KMS-11 (cell line): Measurements from ENCODE around the gene BMP6.

Experiments
- H2AFZ ChIP-seq: fragments of 200-600 bp; sonication (generic); 2 replicates; pipeline ENCODE4 v1.6.1; 2016; ENCODE audit warnings: antibody characterized with exemption, mixed run types, low read depth
- H3K27ac ChIP-seq: fragments of 200-600 bp; sonication (generic); 2 replicates; pipeline ENCODE4 v1.6.1; 2016; ENCODE audit warnings: mild to moderate bottlenecking, mixed run types
- H3K27me3 ChIP-seq: fragments of 200-600 bp; sonication (generic); 2 replicates; pipeline ENCODE4 v1.6.1; 2017; ENCODE audit warnings: mild to moderate bottlenecking, low read depth, mixed run types, moderate library complexity; ENCODE audit not compliant: insufficient read depth
- H3K36me3 ChIP-seq: fragments of 200-600 bp; sonication (generic); 2 replicates; pipeline ENCODE4 v1.6.1; 2017; ENCODE audit warnings: mild to moderate bottlenecking, mixed run types; ENCODE audit not compliant: insufficient read depth
- H3K4me1 ChIP-seq: fragments of 200-600 bp; sonication (generic); 2 replicates; pipeline ENCODE4 v1.6.1; 2016; ENCODE audit warnings: mild to moderate bottlenecking, low read depth, mixed run types; ENCODE audit not compliant: poor library complexity, severe bottlenecking
- H3K4me2 ChIP-seq: fragments of 200-600 bp; sonication (generic); 2 replicates; pipeline ENCODE4 v1.7.0; 2016; ENCODE audit warnings: mild to moderate bottlenecking, mixed run types
- H3K4me3 ChIP-seq: fragments of 200-600 bp; sonication (generic); IDR thresholded peaks from 2 replicates; pipeline ENCODE4 v1.6.1; 2017; ENCODE audit warnings: low read depth, low read length, mixed read lengths; ENCODE audit not compliant: insufficient read depth
- H3K79me2 ChIP-seq: fragments of 200-600 bp; sonication (generic); 2 replicates; pipeline ENCODE4 v1.6.1; 2016; ENCODE audit warnings: low read depth, mixed run types; ENCODE audit not compliant: insufficient read depth
- H3K9ac ChIP-seq: fragments of 200-600 bp; sonication (generic); 2 replicates; pipeline ENCODE4 v1.6.1; 2016; ENCODE audit warnings: mild to moderate bottlenecking, mixed run types
- H4K20me1 ChIP-seq: fragments of 200-600 bp; sonication (generic); 2 replicates; pipeline ENCODE4 v1.6.1; 2016; ENCODE audit warnings: mild to moderate bottlenecking, mixed run types; ENCODE audit not compliant: insufficient read depth
- TF ChIP-seq, protein P1 (sequence below): fragments of 200-600 bp; sonication (generic); conservative IDR thresholded peaks from 2 replicates; pipeline ENCODE4 v1.6.1; 2017; ENCODE audit warnings: low read depth, mild to moderate bottlenecking, antibody characterized with exemption, low read length, moderate library complexity, mixed read lengths

Gene BMP6

GRCh38 chr6:7781240-7781639 lies 55.3 kb downstream of the BMP6 start:
- Histone ChIP-seq H4K20me1 (no peaks in the 10 kb centered on the region), H3K27me3 (no peaks in the 10 kb centered on the region), H3K4me3 (no peak overlapping the region), H3K4me2 (no peak overlapping the region), H3K4me1 (peaks cover 11% of the 10 kb centered on the region), H2AFZ (no peak overlapping the region), H3K27ac (no peak overlapping the region), H3K9ac (no peak overlapping the region), H3K36me3 (no peaks in the 10 kb centered on the region), H3K79me2 (no peaks in the 10 kb centered on the region; the same call in 1 of the 2 replicates)
- TF ChIP-seq, protein P1, sequence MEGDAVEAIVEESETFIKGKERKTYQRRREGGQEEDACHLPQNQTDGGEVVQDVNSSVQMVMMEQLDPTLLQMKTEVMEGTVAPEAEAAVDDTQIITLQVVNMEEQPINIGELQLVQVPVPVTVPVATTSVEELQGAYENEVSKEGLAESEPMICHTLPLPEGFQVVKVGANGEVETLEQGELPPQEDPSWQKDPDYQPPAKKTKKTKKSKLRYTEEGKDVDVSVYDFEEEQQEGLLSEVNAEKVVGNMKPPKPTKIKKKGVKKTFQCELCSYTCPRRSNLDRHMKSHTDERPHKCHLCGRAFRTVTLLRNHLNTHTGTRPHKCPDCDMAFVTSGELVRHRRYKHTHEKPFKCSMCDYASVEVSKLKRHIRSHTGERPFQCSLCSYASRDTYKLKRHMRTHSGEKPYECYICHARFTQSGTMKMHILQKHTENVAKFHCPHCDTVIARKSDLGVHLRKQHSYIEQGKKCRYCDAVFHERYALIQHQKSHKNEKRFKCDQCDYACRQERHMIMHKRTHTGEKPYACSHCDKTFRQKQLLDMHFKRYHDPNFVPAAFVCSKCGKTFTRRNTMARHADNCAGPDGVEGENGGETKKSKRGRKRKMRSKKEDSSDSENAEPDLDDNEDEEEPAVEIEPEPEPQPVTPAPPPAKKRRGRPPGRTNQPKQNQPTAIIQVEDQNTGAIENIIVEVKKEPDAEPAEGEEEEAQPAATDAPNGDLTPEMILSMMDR = no peak

DNA sequence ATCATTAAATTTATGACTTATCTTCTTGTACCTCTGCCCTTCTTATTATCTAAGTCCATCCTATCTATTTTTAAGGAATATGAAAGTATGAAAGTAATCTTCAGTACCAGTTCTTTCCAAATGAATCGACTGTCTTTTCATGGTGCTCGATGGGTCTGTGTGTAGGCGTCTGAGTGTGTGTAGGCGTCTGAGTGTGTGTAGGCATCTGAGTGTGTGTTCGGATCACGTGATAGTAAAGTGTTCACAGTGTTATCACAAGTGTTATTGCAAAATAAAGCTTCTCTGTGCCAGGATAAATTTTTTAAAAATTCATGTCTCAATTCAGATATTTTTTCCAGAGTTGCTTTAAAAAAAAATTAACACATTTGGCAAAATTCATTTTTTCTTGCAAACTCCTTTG lies 58.3 kb downstream of the BMP6 start:
- Histone ChIP-seq H3K9ac (no peak overlapping the region), H3K4me3 (no peak overlapping the region), H3K27ac (no peak overlapping the region)

DNA sequence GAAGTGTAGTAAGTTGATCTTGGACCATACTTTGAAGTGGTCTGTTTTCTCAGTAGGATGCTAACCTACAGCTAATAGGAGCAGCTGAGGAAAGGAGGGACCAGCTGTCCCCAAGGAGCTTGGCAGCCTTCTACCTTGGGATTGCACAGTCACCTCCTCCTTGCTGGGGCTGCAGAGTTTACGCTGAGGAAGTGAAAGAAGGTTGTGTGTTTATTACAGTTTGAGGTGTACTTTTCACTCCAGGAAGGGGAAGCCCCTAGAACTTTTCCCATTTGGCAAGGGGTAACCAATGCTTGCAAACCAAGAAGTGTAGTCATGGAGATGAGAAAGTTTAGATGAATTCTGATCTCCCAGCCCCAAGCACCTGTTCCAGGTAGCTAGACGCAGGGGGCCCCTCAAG lies 58.8 kb downstream of the BMP6 start:
- TF ChIP-seq, protein P1 = no peak
- Histone ChIP-seq H3K9ac (no peak overlapping the region), H3K27me3 (no peaks in the 10 kb centered on the region), H3K4me1 (peaks cover 11% of the 10 kb centered on the region), H4K20me1 (no peaks in the 10 kb centered on the region), H3K79me2 (peaks cover 8% of the 10 kb centered on the region; the same call in 1 of the 2 replicates), H3K4me2 (no peak overlapping the region), H2AFZ (no peak overlapping the region), H3K27ac (no peak overlapping the region), H3K36me3 (no peaks in the 10 kb centered on the region), H3K4me3 (no peak overlapping the region)

More for the DNA sequence above, 58.3 kb downstream of the BMP6 start:
- Histone ChIP-seq H3K79me2 (peaks cover 8% of the 10 kb centered on the region; the same call in 1 of the 2 replicates), H3K4me2 (no peak overlapping the region), H3K4me1 (peaks cover 11% of the 10 kb centered on the region), H3K27me3 (no peaks in the 10 kb centered on the region), H3K36me3 (no peaks in the 10 kb centered on the region), H4K20me1 (no peaks in the 10 kb centered on the region), H2AFZ (no peak overlapping the region)
- TF ChIP-seq, protein P1 = no peak

DNA sequence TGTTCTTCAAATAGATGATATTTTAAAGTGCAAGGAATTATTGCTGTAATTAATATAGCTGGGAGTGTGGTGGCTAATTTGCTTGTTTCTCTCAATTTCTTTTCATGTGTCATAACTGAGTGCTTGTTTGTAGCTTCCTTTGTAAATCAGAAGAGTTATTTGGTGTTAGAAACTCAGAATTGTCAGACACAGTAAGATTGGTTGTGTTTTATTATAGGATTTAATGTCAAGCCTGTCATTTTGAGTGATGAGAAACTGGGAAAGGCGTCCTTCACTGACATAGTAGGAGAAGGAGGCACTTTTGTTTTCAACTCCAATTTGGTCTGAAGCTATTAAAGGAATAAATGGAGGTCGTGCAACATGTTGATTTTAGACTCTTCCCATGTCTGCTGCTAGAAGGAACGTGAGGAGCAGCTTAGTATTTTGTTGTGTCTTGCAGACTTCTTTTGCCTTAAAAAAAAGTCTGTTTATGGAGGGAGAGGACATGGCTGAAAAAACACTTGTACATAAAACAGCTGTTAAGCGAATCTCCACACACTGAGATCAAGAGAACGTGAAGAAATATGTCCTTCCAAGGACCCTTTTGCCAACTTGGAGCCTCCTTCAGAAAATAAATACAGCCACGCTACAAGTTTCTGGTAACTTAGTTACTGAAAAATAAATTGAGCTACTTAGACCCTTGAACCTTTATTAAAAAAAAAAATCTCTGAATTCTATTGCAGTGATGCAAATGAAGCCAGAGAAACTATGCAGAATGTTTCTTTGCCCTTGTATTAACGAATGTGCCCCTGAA lies 59.5 kb downstream of the BMP6 start:
- TF ChIP-seq, protein P1 = no peak
- H3K36me3 ChIP-seq = no peaks in the 10 kb centered on the region

More for the DNA sequence above, 59.5 kb downstream of the BMP6 start:
- no peak overlapping the region for H3K27ac ChIP-seq
- H3K4me1 ChIP-seq = peaks cover 11% of the 10 kb centered on the region
- no peak overlapping the region for H2AFZ ChIP-seq
- no peaks in the 10 kb centered on the region for H3K27me3 ChIP-seq
- H4K20me1 ChIP-seq = no peaks in the 10 kb centered on the region
- no peak overlapping the region for H3K4me3 ChIP-seq
- peaks cover 8% of the 10 kb centered on the region; the same call in 1 of the 2 replicates for H3K79me2 ChIP-seq
- no peak overlapping the region for H3K4me2 ChIP-seq
- H3K9ac ChIP-seq = no peak overlapping the region
